ENCODE results near the gene DNMBP.

The DNMBP gene

DNA sequence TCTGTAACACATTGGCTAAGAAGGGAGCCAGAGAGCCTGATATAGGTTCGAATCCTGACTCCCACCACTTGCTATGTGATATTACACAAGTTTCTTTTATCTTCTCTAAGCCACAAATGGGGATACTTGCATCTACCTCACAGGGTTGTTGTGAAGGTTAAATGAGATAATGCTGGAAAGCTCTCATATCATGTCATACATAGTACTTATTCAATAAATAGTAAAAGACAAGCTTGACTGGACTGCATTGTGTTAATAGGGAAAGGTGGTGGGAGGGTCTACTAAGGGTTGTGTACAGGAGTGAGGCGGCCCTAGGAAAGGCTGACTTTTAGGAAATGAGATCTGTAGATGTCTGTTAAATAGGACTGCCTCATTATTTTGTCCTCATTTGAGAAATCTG, 35.8 kb upstream of the DNMBP start:
- no peak for TF ChIP-seq CTCF (IDR thresholded peaks at IDR 0.05; ENCODE audit: low read depth, low read length, missing control alignments)

DNA sequence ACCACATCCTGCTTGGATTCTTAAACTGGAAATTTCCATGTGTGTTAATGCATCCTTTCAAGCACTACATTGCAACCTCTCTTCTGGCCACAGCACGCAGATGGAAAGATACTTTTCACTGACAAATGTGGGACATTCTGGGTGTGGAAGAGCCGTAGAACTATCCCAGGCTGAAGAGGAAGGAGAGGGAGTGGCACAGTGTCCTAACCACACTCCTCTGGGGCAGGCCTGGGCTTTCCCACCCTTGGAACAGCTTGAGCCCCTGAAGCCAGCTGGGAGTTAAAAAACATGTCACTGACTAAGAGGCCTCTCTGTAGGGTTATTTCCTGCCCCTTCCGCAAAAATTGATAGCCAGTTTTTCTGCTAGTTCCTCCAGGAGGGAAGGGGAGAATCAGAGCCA, 34.0 kb upstream of the DNMBP start:
- Histone ChIP-seq H3K36me3 (replicated peaks) (no peaks in the 10 kb centered on the region), H3K4me3 (ENCODE audit: low read depth, low read length) (no peak overlapping the region), H3K27ac (peak overlapping the region; percentile 74), H3K27me3 (replicated peaks) (no peaks in the 10 kb centered on the region)
- no peak for TF ChIP-seq CTCF (IDR thresholded peaks at IDR 0.05; ENCODE audit: low read depth, low read length, missing control alignments)
- peak; percentile 45 for DNase-seq
- in situ Hi-C loops (cut with HindIII; ENCODE audit: low pct_ligation_motif_present, low sequenced_read_pairs): no loop called here

More for the DNA sequence above, 35.8 kb upstream of the DNMBP start:
- no peak for DNase-seq
- Histone ChIP-seq H3K27me3 (replicated peaks) (no peaks in the 10 kb centered on the region), H3K4me3 (ENCODE audit: low read depth, low read length) (no peak overlapping the region), H3K27ac (no peak overlapping the region), H3K36me3 (replicated peaks) (no peaks in the 10 kb centered on the region)
- in situ Hi-C loops (cut with HindIII; ENCODE audit: low pct_ligation_motif_present, low sequenced_read_pairs): no loop called here

- DNase-seq: no peak
- Histone ChIP-seq H3K4me3 (ENCODE audit: low read depth, low read length) (no peak overlapping the region), H3K27me3 (replicated peaks) (no peaks in the 10 kb centered on the region), H3K27ac (peak overlapping the region; percentile 74), H3K36me3 (replicated peaks) (no peaks in the 10 kb centered on the region)
- TF ChIP-seq CTCF (IDR thresholded peaks at IDR 0.05; ENCODE audit: low read depth, low read length, missing control alignments): no peak
- in situ Hi-C loops (cut with HindIII; ENCODE audit: low pct_ligation_motif_present, low sequenced_read_pairs): no loop called here
Observed at GRCh38 chr10:100043344-100043743, 33.6 kb upstream of the DNMBP start.

DNA sequence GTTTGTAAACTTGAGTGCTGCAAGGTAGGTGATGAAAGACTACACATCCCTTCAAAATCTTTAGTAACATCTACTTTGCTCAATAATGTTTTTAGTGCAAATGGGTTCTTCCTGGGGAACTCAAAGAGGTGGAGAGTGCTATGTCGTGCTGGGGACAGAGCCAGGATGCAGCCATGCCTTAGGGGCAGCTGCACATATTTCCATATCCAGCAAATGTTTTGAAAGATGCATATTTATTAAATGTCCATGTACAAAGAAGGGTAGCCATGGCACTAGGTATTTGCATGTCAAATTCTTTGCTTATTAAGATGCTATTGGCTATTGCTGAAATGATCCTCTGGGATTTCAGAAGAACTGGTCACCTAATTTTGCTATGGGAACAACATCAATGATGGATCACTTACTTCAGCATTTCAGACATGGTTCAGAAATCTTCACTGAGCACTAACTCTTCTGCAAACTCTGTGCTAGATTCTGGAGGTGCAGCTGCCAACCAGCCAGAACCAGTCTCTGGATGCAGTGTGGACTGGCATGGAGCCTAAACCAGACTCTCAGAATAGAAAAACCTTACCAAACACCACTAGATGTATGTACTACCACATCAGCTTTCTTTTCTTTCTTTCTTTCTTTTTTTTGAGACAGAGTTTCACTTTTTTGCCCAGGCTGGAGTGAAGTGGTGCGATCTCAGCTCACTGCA, 31.7 kb upstream of the DNMBP start:
- Histone ChIP-seq H3K27ac (no peak overlapping the region), H3K36me3 (replicated peaks) (no peaks in the 10 kb centered on the region), H3K27me3 (replicated peaks) (no peaks in the 10 kb centered on the region), H3K4me3 (ENCODE audit: low read depth, low read length) (no peak overlapping the region)
- in situ Hi-C loops (cut with HindIII; ENCODE audit: low pct_ligation_motif_present, low sequenced_read_pairs): no loop called here
- TF ChIP-seq CTCF (IDR thresholded peaks at IDR 0.05; ENCODE audit: low read depth, low read length, missing control alignments): no peak
- DNase-seq: no peak

- DNase-seq: no peak
Observed at GRCh38 chr10:100038561-100039071, 28.9 kb upstream of the DNMBP start.

More at GRCh38 chr10:100038561-100039071, 28.9 kb upstream of the DNMBP start:
- Histone ChIP-seq H3K36me3 (replicated peaks) (no peaks in the 10 kb centered on the region), H3K4me3 (ENCODE audit: low read depth, low read length) (no peak overlapping the region), H3K27ac (no peak overlapping the region), H3K27me3 (replicated peaks) (no peaks in the 10 kb centered on the region)
- no peak for TF ChIP-seq CTCF (IDR thresholded peaks at IDR 0.05; ENCODE audit: low read depth, low read length, missing control alignments)
- in situ Hi-C loops (cut with HindIII; ENCODE audit: low pct_ligation_motif_present, low sequenced_read_pairs): no loop called here

Data from brain microvascular endothelial cell (primary cell).